HepG2 (cell line): ENCODE measurements around the gene LCAT. TPM values are rescaled to one million over a fixed set of nuclear protein-coding genes. Genes with fewer than 3 reads are reported as not detected.

Source experiments
- ATAC-seq: fragments of 200-7000 bp; cut with Tn5 transposase; 3 replicates; pipeline ENCODE4 v1.9.1; 2020; ENCODE audit warnings: mild to moderate bottlenecking, moderate library complexity
- BruUV-seq: library from RNA; stranded (reverse); fragments of 400-500 nt; replicated peaks from 2 replicates; lab custom pipeline; 2021; lab: Mats Ljungman, UMichigan
- CTCF ChIA-PET: fragments of 300-600 bp; formaldehyde crosslinking; extraction: SDS; loops from one replicate; lab custom pipeline; 2021; ENCODE audit warnings: low total read pairs, inconsistent platforms, low intra/inter-chr PET ratio; lab: Yijun Ruan, JAX
- POLR2A ChIA-PET: fragments of 350-600 bp; sonication (Branson Sonifier 250); formaldehyde crosslinking; loops from one replicate; lab custom pipeline; 2020; ENCODE audit warnings: antibody characterized with exemption, inconsistent platforms; lab: Yijun Ruan, JAX
- DNase-seq: peaks from one replicate; pipeline ENCODE4 v3.0.0-alpha.2; 2015; ENCODE audit warnings: low spot score
- FAIRE-seq: peaks from 3 replicates; lab custom pipeline; 2011; peaks lifted over from hg19 to GRCh38; lab: Jason Lieb, UNC
- H2AFZ ChIP-seq: one replicate; pipeline ENCODE4 v1.6.1; 2011; ENCODE audit warnings: low read length, inconsistent platforms
- H3K27ac ChIP-seq: fragments of 300-600 bp; 3 replicates; pipeline ENCODE4 v1.8.0; 2011; ENCODE audit warnings: mixed run types, mild to moderate bottlenecking, mixed read lengths, low read length, inconsistent platforms; ENCODE audit not compliant: insufficient read depth; ENCODE audit errors: extremely low read length
- H3K27me3 ChIP-seq, 2 experiments: fragments of 200-600 bp in 1 of 2; 2 replicates in 1 of 2; 3 replicates in 1 of 2; pipeline versions ENCODE4 v1.6.0 to v1.8.0; 2011; ENCODE audit warnings: low read length in 2 of 2, mild to moderate bottlenecking in 2 of 2, moderate library complexity in 2 of 2, inconsistent platforms in 1 of 2; ENCODE audit not compliant: insufficient read depth in 2 of 2, control insufficient read depth in 1 of 2
- H3K36me3 ChIP-seq, 2 experiments: fragments of 200-600 bp in 1 of 2; replicated peaks in 1 of 2; 2 replicates in 1 of 2; 3 replicates in 1 of 2; pipeline versions ENCODE4 v1.5.1 to v1.8.0; 2011; ENCODE audit warnings: low read length in 2 of 2, inconsistent platforms in 1 of 2; ENCODE audit not compliant: insufficient read depth in 2 of 2, control insufficient read depth in 1 of 2
- H3K4me1 ChIP-seq: 2 replicates; pipeline ENCODE4 v1.5.1; 2012; ENCODE audit warnings: low read length, inconsistent platforms; ENCODE audit not compliant: insufficient read depth
- H3K4me2 ChIP-seq: 2 replicates; pipeline ENCODE4 v1.6.0; 2011; ENCODE audit warnings: low read depth, low read length, inconsistent platforms
- H3K4me3 ChIP-seq, 3 experiments: fragments of 200-600 bp in 1 of 3; sonication (generic), shearing (Covaris generic) in 1 of 3; replicated peaks in 1 of 3; 2 replicates each; pipeline ENCODE4 v1.5.1; 2011 to 2016; ENCODE audit warnings: low read length in 3 of 3, inconsistent platforms in 2 of 3, low read depth in 2 of 3, mild to moderate bottlenecking in 2 of 3, control low read depth in 1 of 3, mixed read lengths in 1 of 3; ENCODE audit not compliant: insufficient read depth in 1 of 3
- H3K79me2 ChIP-seq: one replicate; pipeline ENCODE4 v1.6.1; 2011; ENCODE audit warnings: low read length, inconsistent platforms; ENCODE audit not compliant: insufficient read depth
- H3K9ac ChIP-seq: 2 replicates; pipeline ENCODE4 v1.6.0; 2011; ENCODE audit warnings: mild to moderate bottlenecking, low read depth, low read length, inconsistent platforms; ENCODE audit not compliant: insufficient read depth
- H3K9me3 ChIP-seq: 2 replicates; pipeline ENCODE4 v1.5.1; 2012; ENCODE audit warnings: mild to moderate bottlenecking, low read length
- H4K20me1 ChIP-seq: 2 replicates; pipeline ENCODE4 v1.6.0; 2011; ENCODE audit warnings: inconsistent platforms, mild to moderate bottlenecking, low read length, moderate library complexity; ENCODE audit not compliant: insufficient read depth
- ARID2 ChIP-seq: sonication (generic); formaldehyde crosslinking; IDR thresholded peaks from 2 replicates; pipeline ENCODE4 v1.8.1; 2022; ENCODE audit warnings: mild to moderate bottlenecking, missing genetic modification reagents, borderline replicate concordance
- CREB1 ChIP-seq, 2 experiments: fragments of 450-650 bp in 1 of 2; IDR thresholded peaks; 2 replicates each; pipeline ENCODE4 v1.6.1; 2016 to 2017; ENCODE audit warnings: control low read depth in 1 of 2, mild to moderate bottlenecking in 1 of 2, missing compliant biosample characterization in 1 of 2, missing genetic modification characterization in 1 of 2
- DR1 ChIP-seq: sonication (generic); formaldehyde crosslinking; IDR thresholded peaks from 2 replicates; pipeline ENCODE4 v1.8.0; 2021; ENCODE audit warnings: mild to moderate bottlenecking, missing genetic modification reagents, inconsistent platforms
- EEA1 ChIP-seq: sonication (generic); formaldehyde crosslinking; IDR thresholded peaks from 2 replicates; pipeline ENCODE4 v1.5.1; 2020; ENCODE audit warnings: mild to moderate bottlenecking, missing genetic modification reagents, borderline replicate concordance
- HDAC1 ChIP-seq: sonication (generic); formaldehyde crosslinking; IDR thresholded peaks from 2 replicates; pipeline ENCODE4 v1.5.1; 2020; ENCODE audit warnings: mild to moderate bottlenecking, missing genetic modification reagents
- HMG20A ChIP-seq: IDR thresholded peaks from 2 replicates; pipeline ENCODE4 v1.6.1; 2016; ENCODE audit warnings: borderline replicate concordance
- MAFK ChIP-seq, 2 experiments: IDR thresholded peaks in 1 of 2; conservative IDR thresholded peaks in 1 of 2; 2 replicates each; pipeline ENCODE4 v1.6.1; 2011; ENCODE audit warnings: improper control_type of control experiment in 2 of 2, low read length in 2 of 2
- MED8 ChIP-seq: sonication (generic); formaldehyde crosslinking; IDR thresholded peaks from 2 replicates; pipeline ENCODE4 v1.8.1; 2023; ENCODE audit warnings: mild to moderate bottlenecking, missing genetic modification reagents; ENCODE audit not compliant: insufficient replicate concordance
- MEIS2 ChIP-seq: sonication (generic); formaldehyde crosslinking; IDR thresholded peaks from 2 replicates; pipeline ENCODE4 v1.9.0; 2021; ENCODE audit warnings: mild to moderate bottlenecking, missing genetic modification reagents
- MTA3 ChIP-seq: sonication (generic); formaldehyde crosslinking; IDR thresholded peaks from 2 replicates; pipeline ENCODE4 v1.4.0; 2020; ENCODE audit warnings: missing genetic modification reagents
- NR2F1 ChIP-seq, 2 experiments: fragments of 450-650 bp in 1 of 2; formaldehyde crosslinking in 1 of 2; IDR thresholded peaks; 2 replicates each; pipeline versions ENCODE4 v1.5.0 to v1.6.1; 2016 to 2020; ENCODE audit warnings: mild to moderate bottlenecking in 1 of 2, missing compliant biosample characterization in 1 of 2, missing genetic modification reagents in 1 of 2, moderate library complexity in 1 of 2
- PHF20 ChIP-seq: sonication (generic); formaldehyde crosslinking; IDR thresholded peaks from 2 replicates; pipeline ENCODE4 v1.5.0; 2020; ENCODE audit warnings: mild to moderate bottlenecking, missing genetic modification reagents
- REL ChIP-seq: sonication (generic); formaldehyde crosslinking; conservative IDR thresholded peaks from 2 replicates; pipeline ENCODE4 v1.8.0; 2022; ENCODE audit warnings: mild to moderate bottlenecking, missing genetic modification reagents, moderate library complexity
- SETDB1 ChIP-seq: sonication (generic); formaldehyde crosslinking; IDR thresholded peaks from 2 replicates; pipeline ENCODE4 v1.5.1; 2020; ENCODE audit warnings: missing genetic modification reagents, mild to moderate bottlenecking, borderline replicate concordance
- TAF15 ChIP-seq: fragments of 200-400 bp; formaldehyde crosslinking; IDR thresholded peaks from one replicate; pipeline ENCODE4 v1.6.1; 2018; ENCODE audit warnings: mild to moderate bottlenecking, low read depth, low read length; ENCODE audit not compliant: poor library complexity, severe bottlenecking
- TEAD3 ChIP-seq: optimal IDR thresholded peaks from 2 replicates; pipeline ENCODE3; 2016; ENCODE audit warnings: borderline replicate concordance
- ZNF143 ChIP-seq: sonication (generic); formaldehyde crosslinking; IDR thresholded peaks from 2 replicates; pipeline ENCODE4 v1.4.0; 2020; ENCODE audit warnings: missing genetic modification reagents
- ZNF598 ChIP-seq: sonication (generic); formaldehyde crosslinking; IDR thresholded peaks from 2 replicates; pipeline ENCODE4 v1.5.1; 2020; ENCODE audit warnings: mild to moderate bottlenecking, missing genetic modification reagents, borderline replicate concordance
- ZNF615 ChIP-seq: sonication (generic); formaldehyde crosslinking; IDR thresholded peaks from 2 replicates; pipeline ENCODE4 v1.5.0; 2020; ENCODE audit warnings: mild to moderate bottlenecking, missing genetic modification reagents, borderline replicate concordance
- WGBS: methylation state at CpG from one replicate; pipeline ENCODE4 v1.1.6; 2017; ENCODE audit warnings: low lambda C conversion rate; 5-methylcytosine and 5-hydroxymethylcytosine counted together
- in situ Hi-C: cut with HindIII; loops from 2 replicates; pipeline ENCODE4 v1.10.0; 2017; ENCODE audit warnings: low pct_unique_long_range_greater_than_20kb; ENCODE audit not compliant: extremely low pct_ligation_motif_present
- intact Hi-C: fragments of 100-400 bp; cut with micrococcal nuclease; formaldehyde crosslinking; loops from one replicate; pipeline ENCODE4 v1.10.0; 2022; ENCODE audit not compliant: unreplicated experiment
- polyA plus RNA-seq, 8 experiments: library from polyadenylated mRNA; depleted of rRNA in 3 of 8; stranded (reverse) in 7 of 8; unstranded in 1 of 8; fragments of >200 nt; fragmentation: Illumina TruSeq in 4 of 8; extraction: Trizol in 4 of 8; gene quantifications; 2 replicates each; pipeline versions ENCODE4 v1.2.1 to v1.2.3, GENCODE V29; 2011 to 2016; ENCODE audit warnings: low read depth in 4 of 8, missing spikeins in 1 of 8, mixed read lengths in 1 of 8; ENCODE audit not compliant: insufficient read depth in 1 of 8
- total RNA-seq, 5 experiments: library from RNA; depleted of rRNA; stranded (reverse); fragments of >200 nt; fragmentation: Illumina TruSeq; extraction: Trizol; gene quantifications; 2 replicates each; pipeline ENCODE4 v1.2.3, GENCODE V29; 2016; ENCODE audit warnings: low read depth in 1 of 5
- TF ChIP-seq, protein P1 (sequence below): sonication (generic); formaldehyde crosslinking; IDR thresholded peaks from 2 replicates; pipeline ENCODE4 v1.4.0; 2020; ENCODE audit warnings: low read depth, mild to moderate bottlenecking, missing genetic modification reagents
- TF ChIP-seq, protein P2 (sequence below): sonication (generic); formaldehyde crosslinking; IDR thresholded peaks from 2 replicates; pipeline ENCODE4 v1.5.0; 2020; ENCODE audit warnings: mild to moderate bottlenecking, missing genetic modification reagents, moderate library complexity

LCAT gene
- total and polyA plus RNA-seq, 2 of the 13 experiments (the other 11 are each of a cell fraction or from before 2014, with no cell fraction given), result 36.1 to 38.9 TPM

DNA sequence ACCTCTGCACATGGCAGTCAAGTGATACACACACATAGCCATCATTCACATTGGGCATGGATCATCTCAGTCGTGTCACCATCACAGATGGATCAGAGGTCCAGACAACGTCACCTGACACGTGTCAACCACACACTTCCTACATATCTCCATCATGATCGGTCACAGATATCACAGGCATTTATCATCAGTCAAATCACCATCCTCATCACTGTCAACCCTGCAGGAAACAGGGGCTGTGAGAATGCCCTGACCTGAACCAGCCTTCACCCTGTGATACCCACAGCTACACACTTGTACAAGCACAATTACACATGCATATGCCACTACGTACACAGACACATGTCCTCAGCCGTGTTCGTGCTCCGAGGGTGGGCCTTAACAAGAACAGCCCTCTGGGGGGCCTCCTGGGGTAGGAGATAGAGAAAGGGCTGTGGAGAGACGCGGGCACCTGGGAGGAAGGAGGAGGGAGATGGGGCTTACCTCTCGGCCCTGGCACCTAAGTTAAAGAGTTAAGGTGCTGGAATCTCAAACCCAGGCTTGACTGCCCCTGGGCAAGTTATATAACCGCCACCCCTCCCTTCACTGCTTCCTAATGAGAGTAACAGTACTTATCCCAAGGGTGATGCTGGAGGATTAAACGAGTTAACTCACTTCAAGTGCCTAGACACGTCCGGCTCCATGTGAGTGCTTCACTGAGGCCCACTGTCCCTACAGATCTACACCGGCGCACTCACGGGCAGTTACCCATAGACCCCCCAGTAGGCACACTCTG is 23.4 kb upstream of the LCAT start:
- Histone ChIP-seq H3K36me3 (peaks cover 7 to 12% of the 10 kb centered on the region in 2 experiments), H3K9ac (peak overlapping the region; percentile 97), H3K27me3 (no peaks in the 10 kb centered on the region; a peak in 1 of 5 replicates), H3K27ac (peak overlapping the region; percentile 75), H4K20me1 (peaks cover 16% of the 10 kb centered on the region), H3K4me3 (peak overlapping the region; percentile 89 to 91 (median 90)), H3K9me3 (no peaks in the 10 kb centered on the region), H3K4me2 (peak overlapping the region; percentile 92), H3K4me1 (peaks cover 62% of the 10 kb centered on the region), H2AFZ (no peak overlapping the region), H3K79me2 (peaks cover 62% of the 10 kb centered on the region)
- WGBS, result 7% methylated on average over 18 of the region's 18 CpGs
- no peak for ATAC-seq
- in situ Hi-C loops (no loop called here), intact Hi-C loops (no loop called here)
- peak; percentile 53 for FAIRE-seq
- ChIA-PET POLR2A (interaction anchor here (0.6 to 12.9 kb wide), 20 partner anchors 8 to 405 kb away, joined by 3 to 226 read pairs (median 10); partner anchors contain the start of genes CTCF, CTRL, DDX28 and DPEP2), CTCF (no interaction called here)
- TSS peak; percentile 50 for BruUV-seq
- no peak for DNase-seq
- 0 out of 2 replicates have a peak, but pooled peaks have one; percentile 83 for TF ChIP-seq ZNF598 (CRISPR knock-in tag)
- TF ChIP-seq MEIS2 (CRISPR knock-in tag), result no peak
- no peak for TF ChIP-seq DR1 (CRISPR knock-in tag)
- TF ChIP-seq MED8 (CRISPR knock-in tag), result peak; percentile 33
- peak; percentile 80 for TF ChIP-seq CREB1 (IDR thresholded peaks at IDR 0.05)
- TF ChIP-seq CREB1 (CRISPR knock-in tag; IDR thresholded peaks at IDR 0.05), result no peak
- no peak for TF ChIP-seq TAF15
- TF ChIP-seq MTA3, result no peak
- peak; percentile 8 for TF ChIP-seq TEAD3 (CRISPR knock-in tag)
- TF ChIP-seq NR2F1 (CRISPR knock-in tag; IDR thresholded peaks at IDR 0.05), result 0 out of 4 replicates have a peak, but pooled peaks of 1 of the 2 experiments have one; percentile 15
- TF ChIP-seq HMG20A (CRISPR knock-in tag), result no peak
- TF ChIP-seq SETDB1 (CRISPR knock-in tag), result no peak
- TF ChIP-seq REL, result 0 out of 2 replicates have a peak, but pooled peaks have one; percentile 27
- TF ChIP-seq EEA1 (CRISPR knock-in tag), result 0 out of 2 replicates have a peak, but pooled peaks have one; percentile 47
- no peak for TF ChIP-seq MAFK (conservative IDR thresholded peaks at IDR 0.05 in 1 of 2, IDR thresholded peaks at IDR 0.05 in 1 of 2; ENCODE audit: low read length in 2 of 2)
- no peak for TF ChIP-seq ZNF143
- peak; percentile 42; the same call in 1 of the 2 replicates for TF ChIP-seq HDAC1 (CRISPR knock-in tag)
- TF ChIP-seq, protein P1, sequence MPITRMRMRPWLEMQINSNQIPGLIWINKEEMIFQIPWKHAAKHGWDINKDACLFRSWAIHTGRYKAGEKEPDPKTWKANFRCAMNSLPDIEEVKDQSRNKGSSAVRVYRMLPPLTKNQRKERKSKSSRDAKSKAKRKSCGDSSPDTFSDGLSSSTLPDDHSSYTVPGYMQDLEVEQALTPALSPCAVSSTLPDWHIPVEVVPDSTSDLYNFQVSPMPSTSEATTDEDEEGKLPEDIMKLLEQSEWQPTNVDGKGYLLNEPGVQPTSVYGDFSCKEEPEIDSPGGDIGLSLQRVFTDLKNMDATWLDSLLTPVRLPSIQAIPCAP (CRISPR knock-in tag), result no peak
- TF ChIP-seq, protein P2, sequence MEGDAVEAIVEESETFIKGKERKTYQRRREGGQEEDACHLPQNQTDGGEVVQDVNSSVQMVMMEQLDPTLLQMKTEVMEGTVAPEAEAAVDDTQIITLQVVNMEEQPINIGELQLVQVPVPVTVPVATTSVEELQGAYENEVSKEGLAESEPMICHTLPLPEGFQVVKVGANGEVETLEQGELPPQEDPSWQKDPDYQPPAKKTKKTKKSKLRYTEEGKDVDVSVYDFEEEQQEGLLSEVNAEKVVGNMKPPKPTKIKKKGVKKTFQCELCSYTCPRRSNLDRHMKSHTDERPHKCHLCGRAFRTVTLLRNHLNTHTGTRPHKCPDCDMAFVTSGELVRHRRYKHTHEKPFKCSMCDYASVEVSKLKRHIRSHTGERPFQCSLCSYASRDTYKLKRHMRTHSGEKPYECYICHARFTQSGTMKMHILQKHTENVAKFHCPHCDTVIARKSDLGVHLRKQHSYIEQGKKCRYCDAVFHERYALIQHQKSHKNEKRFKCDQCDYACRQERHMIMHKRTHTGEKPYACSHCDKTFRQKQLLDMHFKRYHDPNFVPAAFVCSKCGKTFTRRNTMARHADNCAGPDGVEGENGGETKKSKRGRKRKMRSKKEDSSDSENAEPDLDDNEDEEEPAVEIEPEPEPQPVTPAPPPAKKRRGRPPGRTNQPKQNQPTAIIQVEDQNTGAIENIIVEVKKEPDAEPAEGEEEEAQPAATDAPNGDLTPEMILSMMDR (CRISPR knock-in tag), result 0 out of 2 replicates have a peak, but pooled peaks have one; percentile 19
- 0 out of 2 replicates have a peak, but pooled peaks have one; percentile 30 for TF ChIP-seq ZNF615 (CRISPR knock-in tag)
- TF ChIP-seq PHF20, result no peak
- TF ChIP-seq ARID2 (CRISPR knock-in tag), result peak; percentile 28; the same call in 1 of the 2 replicates
